Peyer's patch (tissue), 4 donors: ENCODE results near the gene DGKQ. TPM values are rescaled to one million over a fixed set of nuclear protein-coding genes. Genes with fewer than 3 reads are reported as not detected.
A peak's percentile ranks its signal among the peaks of the same experiment; 100 is the strongest.

ENCODE experiments used
- DNase-seq, 3 donors: peaks; one replicate each; pipeline ENCODE4 v3.0.0-alpha.2; 2017 to 2019
- H3K27ac ChIP-seq, 4 donors: fragments of 200-600 bp; sonication (generic); one replicate each; pipeline ENCODE4 v1.5.1; 2016 to 2019
- H3K27me3 ChIP-seq, 2 donors: fragments of 200-600 bp; sonication (generic); one replicate each; pipeline ENCODE4 v1.5.1; 2019
- H3K36me3 ChIP-seq, 3 donors: fragments of 200-600 bp; sonication (generic); one replicate each; pipeline ENCODE4 v1.5.1; 2016 to 2019
- H3K4me1 ChIP-seq, 4 donors: fragments of 200-600 bp; sonication (generic); one replicate each; pipeline ENCODE4 v1.5.1; 2016 to 2019
- H3K4me3 ChIP-seq, 4 donors: fragments of 200-600 bp; sonication (generic); 1 replicate in 3 of 4; 2 replicates in 1 of 4; pipeline ENCODE4 v1.5.1; 2016 to 2019; ENCODE audit warnings: mild to moderate bottlenecking in 1 of 4
- H3K9me3 ChIP-seq, 4 donors: fragments of 200-600 bp; sonication (generic); one replicate each; pipeline ENCODE4 v1.5.1; 2016 to 2019; ENCODE audit warnings: mild to moderate bottlenecking in 1 of 4
- POLR2A ChIP-seq, 2 donors: fragments of 450-650 bp; IDR thresholded peaks; one replicate each; pipeline ENCODE4 v1.5.1; 2017; ENCODE audit warnings: antibody characterized with exemption in 2 of 2, mild to moderate bottlenecking in 2 of 2, moderate library complexity in 2 of 2
- total RNA-seq, 4 donors: library from RNA; depleted of rRNA; stranded (reverse); fragments of >200 nt; gene quantifications; one replicate each; pipeline ENCODE4 v1.1.0, GENCODE V29; 2016
- TF ChIP-seq, protein P1 (sequence below), 6 experiments: fragments of 450-650 bp in 4 of 6; fragments of 200-600 bp in 2 of 6; sonication (generic) in 1 of 6; IDR thresholded peaks; one replicate each; pipeline ENCODE4 v1.5.1; 2017 to 2019; ENCODE audit warnings: antibody characterized with exemption in 6 of 6, mild to moderate bottlenecking in 3 of 6, moderate library complexity in 1 of 6

Gene DGKQ
- total RNA-seq, 4 donors from 2014 or later, result 32.2 to 119 (median 101) TPM

DNA sequence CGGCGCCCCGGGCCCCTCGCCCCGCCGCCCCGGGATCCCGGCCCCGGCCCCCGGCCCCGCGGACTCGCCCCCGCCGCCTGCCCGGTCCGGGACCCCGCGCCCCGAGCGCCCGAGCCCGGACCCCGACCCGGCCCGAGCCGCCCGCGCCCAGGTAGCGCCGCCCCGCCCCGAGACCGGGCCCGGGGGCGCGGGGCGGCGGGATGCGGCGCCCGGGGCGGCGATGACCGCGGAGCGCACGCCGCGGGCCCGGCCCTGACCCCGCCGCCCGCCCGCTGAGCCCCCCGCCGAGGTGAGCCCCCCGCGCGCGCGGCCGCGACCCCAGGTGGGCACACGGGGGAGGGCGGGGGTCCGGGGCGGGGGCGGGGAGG is 38.3 kb upstream of the DGKQ start:
- no peaks in the 10 kb centered on the region for H3K9me3 ChIP-seq
- H3K27me3 ChIP-seq, result no peaks in the 10 kb centered on the region
- peak overlapping the region; percentile 42 to 90 (median 65) for H3K4me3 ChIP-seq
- peak overlapping the region in 2 of 4 donors; percentile 85 to 96 for H3K27ac ChIP-seq
- peaks cover 0 to 31% (median 17%) of the 10 kb centered on the region in 4 donors for H3K4me1 ChIP-seq
- H3K36me3 ChIP-seq, result no peaks in the 10 kb centered on the region
- TF ChIP-seq, protein P1, sequence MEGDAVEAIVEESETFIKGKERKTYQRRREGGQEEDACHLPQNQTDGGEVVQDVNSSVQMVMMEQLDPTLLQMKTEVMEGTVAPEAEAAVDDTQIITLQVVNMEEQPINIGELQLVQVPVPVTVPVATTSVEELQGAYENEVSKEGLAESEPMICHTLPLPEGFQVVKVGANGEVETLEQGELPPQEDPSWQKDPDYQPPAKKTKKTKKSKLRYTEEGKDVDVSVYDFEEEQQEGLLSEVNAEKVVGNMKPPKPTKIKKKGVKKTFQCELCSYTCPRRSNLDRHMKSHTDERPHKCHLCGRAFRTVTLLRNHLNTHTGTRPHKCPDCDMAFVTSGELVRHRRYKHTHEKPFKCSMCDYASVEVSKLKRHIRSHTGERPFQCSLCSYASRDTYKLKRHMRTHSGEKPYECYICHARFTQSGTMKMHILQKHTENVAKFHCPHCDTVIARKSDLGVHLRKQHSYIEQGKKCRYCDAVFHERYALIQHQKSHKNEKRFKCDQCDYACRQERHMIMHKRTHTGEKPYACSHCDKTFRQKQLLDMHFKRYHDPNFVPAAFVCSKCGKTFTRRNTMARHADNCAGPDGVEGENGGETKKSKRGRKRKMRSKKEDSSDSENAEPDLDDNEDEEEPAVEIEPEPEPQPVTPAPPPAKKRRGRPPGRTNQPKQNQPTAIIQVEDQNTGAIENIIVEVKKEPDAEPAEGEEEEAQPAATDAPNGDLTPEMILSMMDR (IDR thresholded peaks at IDR 0.05), result no peak
- no peak for TF ChIP-seq POLR2A (IDR thresholded peaks at IDR 0.05)
- DNase-seq, result no peak

DNA sequence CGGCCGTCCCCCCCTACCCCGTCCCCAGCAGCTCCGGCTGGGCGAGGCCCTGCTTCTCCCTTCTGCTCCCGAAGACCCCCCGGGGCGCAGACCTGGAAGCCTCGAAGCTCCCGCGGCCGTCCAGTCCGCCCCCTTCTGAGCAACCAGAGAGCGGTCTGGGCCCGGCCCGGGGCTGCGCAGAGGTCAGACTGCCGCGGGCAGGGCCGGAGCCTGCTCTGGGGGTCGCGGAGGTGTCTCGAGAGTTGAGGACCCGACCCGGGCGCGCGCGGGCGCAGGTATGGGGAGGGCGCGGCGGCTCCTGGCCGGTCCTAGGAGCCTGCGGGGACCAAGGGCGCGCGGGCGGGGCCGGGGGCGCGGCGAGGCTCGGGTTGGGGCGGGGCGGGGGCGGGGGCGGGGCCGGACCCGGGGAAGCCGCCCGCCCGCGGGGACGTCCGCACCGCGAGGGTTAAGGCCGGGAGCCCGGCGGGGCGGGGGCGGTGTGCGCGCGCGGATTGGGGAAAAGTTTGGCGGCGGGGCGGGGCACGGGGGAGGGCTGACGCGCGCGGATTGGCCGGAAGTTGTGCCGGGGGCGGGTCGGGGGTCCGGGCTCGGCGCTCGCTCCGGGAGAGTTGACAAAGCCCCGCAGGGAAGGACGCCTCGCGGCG is 37.8 kb upstream of the DGKQ start, which contains the start of gene FGFRL1:
TSS of gene FGFRL1 (plus strand) at position 605 of the 644 bp plus-strand sequence. CDS start 860 bp downstream, outside the sequence.
- TF ChIP-seq POLR2A (IDR thresholded peaks at IDR 0.05), result peak in 1 of 2 donors; percentile 41
- TF ChIP-seq, protein P1 (IDR thresholded peaks at IDR 0.05), result no peak
- Histone ChIP-seq H3K27ac (peak within 1 kb of the TSS; percentile 85 to 96 (median 90)), H3K4me3 (peak within 1 kb of the TSS; percentile 62 to 90 (median 66)), H3K27me3 (no peaks in the 10 kb centered on the region), H3K36me3 (no peaks in the 10 kb centered on the region), H3K9me3 (no peaks in the 10 kb centered on the region), H3K4me1 (peaks cover 0 to 31% (median 17%) of the 10 kb centered on the region in 4 donors)
- DNase-seq, result peak; percentile 91 to 98 (median 97)

DNA sequence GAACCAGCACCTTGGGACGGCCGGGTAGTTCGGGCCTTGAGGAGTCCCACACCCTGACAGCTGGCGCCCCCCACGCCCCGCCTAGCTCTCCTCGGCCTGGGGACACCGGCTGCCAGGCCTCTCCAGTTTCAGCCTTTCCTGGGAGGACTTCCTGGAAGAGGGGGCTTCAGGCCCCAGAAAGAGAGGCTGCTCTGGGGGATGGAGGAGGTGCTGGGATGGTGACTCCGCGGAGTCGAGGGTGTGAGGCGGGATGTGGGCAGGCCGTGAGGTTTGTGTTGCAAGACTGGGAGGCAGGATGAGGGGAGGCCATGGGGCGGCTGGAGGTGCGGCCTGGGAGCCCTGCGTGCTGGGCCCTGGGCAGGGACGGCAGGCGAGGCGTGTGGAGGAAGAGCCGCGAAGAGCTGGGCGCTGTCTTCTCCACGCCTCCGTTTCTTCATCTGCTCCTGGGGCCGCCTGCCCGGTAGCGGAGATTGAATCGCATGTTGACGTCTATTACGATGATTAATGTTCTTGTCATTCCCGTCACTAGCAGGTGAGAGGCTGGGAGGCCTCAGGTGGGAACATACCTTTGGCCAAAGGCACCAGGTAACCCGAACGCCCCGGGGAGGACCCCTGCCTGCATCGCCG is 37.1 kb upstream of the DGKQ start:
- Histone ChIP-seq H3K4me1 (peaks cover 0 to 31% (median 17%) of the 10 kb centered on the region in 4 donors), H3K27ac (peak overlapping the region; percentile 85 to 96 (median 90)), H3K27me3 (no peaks in the 10 kb centered on the region), H3K4me3 (peak overlapping the region; percentile 62 to 90 (median 66)), H3K9me3 (no peaks in the 10 kb centered on the region), H3K36me3 (no peaks in the 10 kb centered on the region)
- peak; percentile 68 to 89 (median 81) for DNase-seq
- no peak for TF ChIP-seq POLR2A (IDR thresholded peaks at IDR 0.05)
- TF ChIP-seq, protein P1 (IDR thresholded peaks at IDR 0.05), result no peak

DNA sequence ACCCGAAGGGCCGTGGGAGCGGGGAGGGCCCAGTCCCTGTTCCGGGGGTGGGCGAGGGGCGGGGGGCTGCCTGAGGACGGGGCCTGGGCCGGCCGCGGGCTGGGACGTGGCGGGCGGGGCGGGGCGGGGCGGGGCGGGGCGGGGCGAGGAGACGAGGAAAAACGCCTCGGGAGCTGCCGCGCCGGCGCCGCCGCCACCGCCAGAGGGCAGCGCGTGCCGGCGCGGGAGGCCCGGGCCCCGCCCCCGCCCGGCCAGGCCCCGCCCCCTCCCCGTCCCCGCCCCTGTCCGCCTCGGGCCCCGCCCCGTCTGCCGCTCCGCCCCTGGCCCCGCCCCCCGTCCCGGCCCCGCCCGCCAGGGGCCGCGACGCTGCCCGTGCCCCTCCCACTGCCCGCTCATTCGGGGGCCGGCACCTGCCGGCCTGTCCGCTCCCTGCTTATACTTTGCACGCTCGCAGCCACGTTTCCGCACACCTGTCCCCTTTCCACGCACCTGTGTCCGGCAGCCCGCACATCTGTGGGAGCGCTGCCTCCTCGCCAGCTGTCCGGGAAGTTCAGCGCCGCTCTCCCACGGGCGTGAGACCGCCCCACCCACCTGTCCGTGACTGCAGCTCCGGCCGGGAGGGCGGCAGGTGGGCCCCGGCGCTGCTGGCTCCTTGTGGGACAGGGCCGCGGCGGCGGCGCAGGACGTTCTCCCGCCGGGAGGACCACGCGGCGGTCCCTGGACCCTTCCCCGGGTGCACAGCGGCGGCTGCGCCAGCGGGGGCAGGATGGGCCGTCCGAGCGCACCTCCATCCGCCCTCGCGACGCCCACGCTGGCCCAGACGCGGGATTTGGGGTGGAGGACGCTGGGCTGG is 36.4 kb upstream of the DGKQ start:
- TF ChIP-seq, protein P1 (IDR thresholded peaks at IDR 0.05), result peak in 4 of 6 experiments; percentile 4 to 33 (median 15)
- TF ChIP-seq POLR2A (IDR thresholded peaks at IDR 0.05), result peak; percentile 19 to 53
- Histone ChIP-seq H3K4me3 (peak overlapping the region; percentile 65 to 97 (median 81)), H3K9me3 (no peaks in the 10 kb centered on the region), H3K27ac (peak overlapping the region; percentile 85 to 96 (median 90)), H3K36me3 (no peaks in the 10 kb centered on the region), H3K27me3 (no peaks in the 10 kb centered on the region), H3K4me1 (peaks cover 0 to 31% (median 17%) of the 10 kb centered on the region in 4 donors)
- peak; percentile 73 to 89 (median 85) for DNase-seq

DNA sequence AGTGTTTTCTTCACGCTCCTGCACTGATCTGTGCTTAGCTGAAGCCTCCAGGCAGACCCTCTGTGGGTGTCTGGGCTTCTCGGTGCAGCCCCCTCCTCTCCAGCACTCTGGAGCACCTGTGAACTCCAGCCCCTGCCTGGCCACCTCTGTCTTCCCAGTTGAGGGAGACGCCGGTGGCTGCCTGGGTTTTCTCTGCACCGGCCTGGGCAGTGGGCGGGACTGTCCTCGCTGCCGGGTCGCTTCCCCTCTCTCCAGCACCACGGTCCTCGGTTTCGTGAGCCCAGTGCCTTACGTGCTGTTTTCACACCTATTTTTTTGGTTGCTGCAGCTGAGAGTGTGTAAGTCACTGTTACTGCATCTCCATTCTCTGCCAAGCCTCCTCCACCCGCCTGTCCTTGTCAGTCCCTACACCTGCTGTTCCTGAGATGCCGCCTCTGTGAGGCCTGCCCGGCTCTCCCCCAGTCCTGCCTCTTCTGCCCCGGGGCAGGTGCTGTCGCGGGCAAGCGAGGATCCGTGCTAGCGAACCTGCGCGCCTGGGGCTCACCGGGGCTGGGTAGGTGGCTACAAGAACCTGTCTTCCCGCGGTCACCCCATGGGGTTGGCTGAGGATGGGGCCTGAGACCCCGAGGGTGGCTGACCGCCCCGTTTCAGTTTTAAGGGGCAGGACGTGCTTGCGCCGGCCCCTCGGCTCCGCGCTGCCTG is 35.6 kb upstream of the DGKQ start:
- Histone ChIP-seq H3K9me3 (no peaks in the 10 kb centered on the region), H3K27me3 (no peaks in the 10 kb centered on the region), H3K4me1 (peaks cover 0 to 31% (median 17%) of the 10 kb centered on the region in 4 donors), H3K36me3 (no peaks in the 10 kb centered on the region), H3K27ac (peak overlapping the region in 2 of 4 donors; percentile 66 to 72), H3K4me3 (peak overlapping the region; percentile 65 to 97 (median 81))
- peak in 1 of 2 donors; percentile 14 for TF ChIP-seq POLR2A (IDR thresholded peaks at IDR 0.05)
- TF ChIP-seq, protein P1 (IDR thresholded peaks at IDR 0.05), result no peak
- DNase-seq, result peak; percentile 34 to 74 (median 67)
